ENCODE results near the gene LTBP3. TPM values are rescaled to one million over a fixed set of nuclear protein-coding genes. Genes with fewer than 3 reads are reported as not detected.

Gene LTBP3
- total RNA-seq, 1 donor from 2014 or later: 22.5 TPM

- Mint-ChIP-seq H3K27me3 (ENCODE audit: low read depth) (peaks cover 70% of the 10 kb centered on the region), H3K36me3 (ENCODE audit: low read depth) (peaks cover 46% of the 10 kb centered on the region), H3K4me3 (no peak overlapping the region), H3K4me1 (peaks cover 71% of the 10 kb centered on the region), H3K27ac (ENCODE audit: unreplicated experiment) (peak overlapping the region; percentile 65), H3K9me3 (no peaks in the 10 kb centered on the region)
- peak; percentile 23 for DNase-seq (ENCODE audit: low read depth, low spot score)
- TF ChIP-seq CTCF (conservative IDR thresholded peaks at IDR 0.05): no peak
Measured at GRCh38 chr11:65506772-65507505, 51.2 kb downstream of the LTBP3 start.

- Mint-ChIP-seq H3K27me3 (ENCODE audit: low read depth) (peaks cover 70% of the 10 kb centered on the region), H3K9me3 (no peaks in the 10 kb centered on the region), H3K4me3 (no peak overlapping the region), H3K36me3 (ENCODE audit: low read depth) (peaks cover 46% of the 10 kb centered on the region), H3K27ac (ENCODE audit: unreplicated experiment) (peak overlapping the region; percentile 65), H3K4me1 (peaks cover 77% of the 10 kb centered on the region)
- no peak for DNase-seq (ENCODE audit: low read depth, low spot score)
- TF ChIP-seq CTCF (conservative IDR thresholded peaks at IDR 0.05): no peak
Measured at GRCh38 chr11:65506290-65506771, 51.8 kb downstream of the LTBP3 start.

GRCh38 chr11:65505466-65506289 is 52.5 kb downstream of the LTBP3 start:
- Mint-ChIP-seq H3K27ac (ENCODE audit: unreplicated experiment) (no peak overlapping the region), H3K36me3 (ENCODE audit: low read depth) (peaks cover 45% of the 10 kb centered on the region), H3K4me3 (no peak overlapping the region), H3K27me3 (ENCODE audit: low read depth) (peaks cover 68% of the 10 kb centered on the region), H3K9me3 (no peaks in the 10 kb centered on the region), H3K4me1 (peaks cover 78% of the 10 kb centered on the region)
- no peak for TF ChIP-seq CTCF (conservative IDR thresholded peaks at IDR 0.05)
- no peak for DNase-seq (ENCODE audit: low read depth, low spot score)

- no peaks in the 10 kb centered on the region for H3K9me3 Mint-ChIP-seq
- no peak overlapping the region for H3K4me3 Mint-ChIP-seq
- TF ChIP-seq CTCF (conservative IDR thresholded peaks at IDR 0.05): no peak
- DNase-seq (ENCODE audit: low read depth, low spot score): no peak
- peaks cover 43% of the 10 kb centered on the region for H3K36me3 Mint-ChIP-seq (ENCODE audit: low read depth)
- peak overlapping the region; percentile 45 for H3K27ac Mint-ChIP-seq (ENCODE audit: unreplicated experiment)
- H3K27me3 Mint-ChIP-seq (ENCODE audit: low read depth): peaks cover 62% of the 10 kb centered on the region
- peaks cover 75% of the 10 kb centered on the region for H3K4me1 Mint-ChIP-seq
Measured at GRCh38 chr11:65504674-65505465, 53.3 kb downstream of the LTBP3 start.

All from neural crest cell (in vitro differentiated cells).